ENCODE results near the gene TNFAIP8L3.

TNFAIP8L3 gene

DNA sequence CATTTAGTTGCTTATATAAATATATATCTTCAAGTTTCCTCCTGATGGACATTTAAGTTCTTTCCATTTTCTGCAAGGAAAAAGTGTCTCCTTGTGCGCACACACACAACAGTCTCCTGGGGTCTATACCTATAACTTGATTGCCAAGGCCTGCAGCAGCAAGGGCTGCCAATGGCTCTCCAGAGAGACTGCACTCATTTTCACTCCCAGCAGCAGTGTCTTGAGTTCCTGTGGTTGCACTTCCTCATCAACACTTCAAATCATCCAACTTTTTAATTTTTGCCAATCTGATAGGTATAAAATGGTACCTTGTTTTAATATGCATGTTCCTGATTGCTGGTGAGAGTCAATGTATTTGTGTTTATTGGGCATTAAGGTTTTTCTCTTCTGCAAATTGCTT is 23.1 kb downstream of the TNFAIP8L3 start:
- TF ChIP-seq EZH2phosphoT487 (IDR thresholded peaks at IDR 0.05; ENCODE audit: borderline replicate concordance): no peak

DNA sequence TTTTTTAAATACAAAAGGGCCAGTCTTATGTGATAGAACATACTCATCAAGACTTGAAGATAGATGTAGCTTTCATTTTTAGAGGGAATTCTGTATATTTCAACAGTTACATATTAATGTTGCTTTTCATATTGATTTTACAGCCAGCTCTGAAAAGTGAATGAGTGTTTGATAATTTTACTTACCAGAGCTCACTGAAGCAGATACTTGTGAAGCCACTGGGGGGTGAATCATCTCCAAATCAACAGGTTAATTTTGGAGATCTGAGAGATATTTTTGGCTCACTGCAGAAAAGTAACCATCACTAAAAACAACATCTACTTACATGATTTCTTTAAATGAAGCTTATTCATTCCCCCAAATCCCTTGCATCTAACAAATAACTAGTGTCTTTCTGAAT is 24.7 kb downstream of the TNFAIP8L3 start:
- H3K4me1 ChIP-seq (ENCODE audit: insufficient read depth, low read length, poor library complexity, severe bottlenecking): no peaks in the 10 kb centered on the region
- no peaks in the 10 kb centered on the region for H3K9me3 ChIP-seq (ENCODE audit: insufficient read depth, low read depth, low read length)
- no peak overlapping the region for H3K4me2 ChIP-seq (ENCODE audit: low read depth, low read length, poor library complexity, severe bottlenecking)
- H3K27me3 ChIP-seq (ENCODE audit: insufficient read depth, low read length, poor library complexity, severe bottlenecking): no peaks in the 10 kb centered on the region
- no peak overlapping the region for H3K9ac ChIP-seq (ENCODE audit: low read depth, low read length, poor library complexity, severe bottlenecking)
- no peaks in the 10 kb centered on the region for H3K9me2 ChIP-seq (replicated peaks; ENCODE audit: low read depth, low read length)
- no peaks in the 10 kb centered on the region for H3K36me3 ChIP-seq (ENCODE audit: insufficient read depth, low read length)
- H3F3A ChIP-seq (ENCODE audit: low read depth): no peaks in the 10 kb centered on the region
- H3K4me3 ChIP-seq (ENCODE audit: low read length, poor library complexity, severe bottlenecking): no peak overlapping the region
- TF ChIP-seq EZH2phosphoT487 (IDR thresholded peaks at IDR 0.05; ENCODE audit: borderline replicate concordance): no peak
- TF ChIP-seq, protein P1, sequence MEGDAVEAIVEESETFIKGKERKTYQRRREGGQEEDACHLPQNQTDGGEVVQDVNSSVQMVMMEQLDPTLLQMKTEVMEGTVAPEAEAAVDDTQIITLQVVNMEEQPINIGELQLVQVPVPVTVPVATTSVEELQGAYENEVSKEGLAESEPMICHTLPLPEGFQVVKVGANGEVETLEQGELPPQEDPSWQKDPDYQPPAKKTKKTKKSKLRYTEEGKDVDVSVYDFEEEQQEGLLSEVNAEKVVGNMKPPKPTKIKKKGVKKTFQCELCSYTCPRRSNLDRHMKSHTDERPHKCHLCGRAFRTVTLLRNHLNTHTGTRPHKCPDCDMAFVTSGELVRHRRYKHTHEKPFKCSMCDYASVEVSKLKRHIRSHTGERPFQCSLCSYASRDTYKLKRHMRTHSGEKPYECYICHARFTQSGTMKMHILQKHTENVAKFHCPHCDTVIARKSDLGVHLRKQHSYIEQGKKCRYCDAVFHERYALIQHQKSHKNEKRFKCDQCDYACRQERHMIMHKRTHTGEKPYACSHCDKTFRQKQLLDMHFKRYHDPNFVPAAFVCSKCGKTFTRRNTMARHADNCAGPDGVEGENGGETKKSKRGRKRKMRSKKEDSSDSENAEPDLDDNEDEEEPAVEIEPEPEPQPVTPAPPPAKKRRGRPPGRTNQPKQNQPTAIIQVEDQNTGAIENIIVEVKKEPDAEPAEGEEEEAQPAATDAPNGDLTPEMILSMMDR (conservative IDR thresholded peaks at IDR 0.05; ENCODE audit: low read length): no peak
- H3K79me2 ChIP-seq (ENCODE audit: insufficient read depth, low read length): no peaks in the 10 kb centered on the region
- no peak overlapping the region for H2AFZ ChIP-seq (ENCODE audit: low read length)
- no peaks in the 10 kb centered on the region for H4K20me1 ChIP-seq (ENCODE audit: insufficient read depth, low read length, poor library complexity, severe bottlenecking)

More for the DNA sequence above, 23.1 kb downstream of the TNFAIP8L3 start:
- H3K4me2 ChIP-seq (ENCODE audit: low read depth, low read length, poor library complexity, severe bottlenecking): no peak overlapping the region
- H3F3A ChIP-seq (ENCODE audit: low read depth): no peaks in the 10 kb centered on the region
- no peaks in the 10 kb centered on the region for H3K79me2 ChIP-seq (ENCODE audit: insufficient read depth, low read length)
- no peaks in the 10 kb centered on the region for H3K4me1 ChIP-seq (ENCODE audit: insufficient read depth, low read length, poor library complexity, severe bottlenecking)
- no peaks in the 10 kb centered on the region for H3K9me2 ChIP-seq (replicated peaks; ENCODE audit: low read depth, low read length)
- no peaks in the 10 kb centered on the region for H4K20me1 ChIP-seq (ENCODE audit: insufficient read depth, low read length, poor library complexity, severe bottlenecking)
- H3K36me3 ChIP-seq (ENCODE audit: insufficient read depth, low read length): no peaks in the 10 kb centered on the region
- H3K27me3 ChIP-seq (ENCODE audit: insufficient read depth, low read length, poor library complexity, severe bottlenecking): no peaks in the 10 kb centered on the region
- H2AFZ ChIP-seq (ENCODE audit: low read length): peak overlapping the region; percentile 17; the same call in 1 of the 2 replicates
- H3K4me3 ChIP-seq (ENCODE audit: low read length, poor library complexity, severe bottlenecking): no peak overlapping the region
- H3K9ac ChIP-seq (ENCODE audit: low read depth, low read length, poor library complexity, severe bottlenecking): no peak overlapping the region
- no peaks in the 10 kb centered on the region for H3K9me3 ChIP-seq (ENCODE audit: insufficient read depth, low read depth, low read length)

DNA sequence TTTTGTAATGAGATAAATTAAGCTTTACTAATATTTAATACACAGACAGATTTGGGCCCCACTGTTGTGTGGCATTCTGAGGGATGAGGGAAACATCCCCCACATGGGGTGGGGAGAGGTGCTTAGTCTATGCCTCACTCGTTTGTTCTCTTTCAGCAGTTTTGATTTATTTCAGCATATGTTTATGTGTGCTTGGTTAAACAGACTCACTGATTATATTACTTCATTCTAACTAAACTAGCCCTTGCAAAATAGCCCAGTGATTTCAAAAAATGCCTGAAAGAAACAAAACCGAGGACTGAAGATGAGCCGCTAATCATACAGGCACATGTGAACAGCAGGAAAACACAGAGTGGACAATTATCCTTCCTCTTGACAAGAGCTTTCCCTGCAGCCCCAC is 27.2 kb downstream of the TNFAIP8L3 start:
- TF ChIP-seq EZH2phosphoT487 (IDR thresholded peaks at IDR 0.05; ENCODE audit: borderline replicate concordance): no peak
- TF ChIP-seq, protein P1 (conservative IDR thresholded peaks at IDR 0.05; ENCODE audit: low read length): no peak
- Histone ChIP-seq H3K4me3 (ENCODE audit: low read length, poor library complexity, severe bottlenecking) (no peak overlapping the region), H3K9me3 (ENCODE audit: insufficient read depth, low read depth, low read length) (no peaks in the 10 kb centered on the region), H3K4me1 (ENCODE audit: insufficient read depth, low read length, poor library complexity, severe bottlenecking) (no peaks in the 10 kb centered on the region), H4K20me1 (ENCODE audit: insufficient read depth, low read length, poor library complexity, severe bottlenecking) (no peaks in the 10 kb centered on the region), H3K27me3 (ENCODE audit: insufficient read depth, low read length, poor library complexity, severe bottlenecking) (no peaks in the 10 kb centered on the region), H2AFZ (ENCODE audit: low read length) (no peak overlapping the region), H3F3A (ENCODE audit: low read depth) (no peaks in the 10 kb centered on the region), H3K36me3 (ENCODE audit: insufficient read depth, low read length) (no peaks in the 10 kb centered on the region), H3K9me2 (replicated peaks; ENCODE audit: low read depth, low read length) (no peaks in the 10 kb centered on the region), H3K79me2 (ENCODE audit: insufficient read depth, low read length) (no peaks in the 10 kb centered on the region), H3K4me2 (ENCODE audit: low read depth, low read length, poor library complexity, severe bottlenecking) (no peak overlapping the region), H3K9ac (ENCODE audit: low read depth, low read length, poor library complexity, severe bottlenecking) (no peak overlapping the region)

DNA sequence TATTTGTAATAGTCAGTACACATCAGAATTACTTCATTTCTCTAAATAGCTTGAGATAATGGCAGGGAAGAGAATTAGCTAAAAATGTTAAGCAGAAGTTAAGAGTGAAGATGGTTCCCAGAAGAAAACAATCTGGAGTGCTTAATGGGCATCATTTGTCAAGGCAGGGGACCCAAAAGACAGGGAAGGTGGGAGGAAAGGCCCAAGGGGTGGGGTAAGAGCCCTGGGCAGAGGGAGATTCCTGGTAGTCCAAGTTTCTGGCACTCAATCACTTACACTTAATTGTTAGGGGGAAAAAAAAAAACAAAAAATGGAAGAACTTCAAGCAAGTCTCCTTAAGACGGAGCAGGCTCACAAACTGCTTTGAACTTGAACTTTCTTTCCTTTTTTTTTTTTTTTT is 28.9 kb downstream of the TNFAIP8L3 start:
- no peaks in the 10 kb centered on the region for H4K20me1 ChIP-seq (ENCODE audit: insufficient read depth, low read length, poor library complexity, severe bottlenecking)
- no peaks in the 10 kb centered on the region for H3K79me2 ChIP-seq (ENCODE audit: insufficient read depth, low read length)
- H2AFZ ChIP-seq (ENCODE audit: low read length): no peak overlapping the region
- no peak overlapping the region for H3K4me2 ChIP-seq (ENCODE audit: low read depth, low read length, poor library complexity, severe bottlenecking)
- H3K27me3 ChIP-seq (ENCODE audit: insufficient read depth, low read length, poor library complexity, severe bottlenecking): no peaks in the 10 kb centered on the region
- no peaks in the 10 kb centered on the region for H3K36me3 ChIP-seq (ENCODE audit: insufficient read depth, low read length)
- TF ChIP-seq, protein P1 (conservative IDR thresholded peaks at IDR 0.05; ENCODE audit: low read length): no peak
- TF ChIP-seq EZH2phosphoT487 (IDR thresholded peaks at IDR 0.05; ENCODE audit: borderline replicate concordance): no peak
- H3K9ac ChIP-seq (ENCODE audit: low read depth, low read length, poor library complexity, severe bottlenecking): no peak overlapping the region
- no peaks in the 10 kb centered on the region for H3K9me2 ChIP-seq (replicated peaks; ENCODE audit: low read depth, low read length)
- no peak overlapping the region for H3K4me3 ChIP-seq (ENCODE audit: low read length, poor library complexity, severe bottlenecking)
- no peaks in the 10 kb centered on the region for H3F3A ChIP-seq (ENCODE audit: low read depth)
- no peaks in the 10 kb centered on the region for H3K4me1 ChIP-seq (ENCODE audit: insufficient read depth, low read length, poor library complexity, severe bottlenecking)
- H3K9me3 ChIP-seq (ENCODE audit: insufficient read depth, low read depth, low read length): no peaks in the 10 kb centered on the region

All from Loucy (cell line).